Endodermal cell (in vitro differentiated cells): ENCODE measurements around the gene ANKRD40. TPM values are rescaled to one million over a fixed set of nuclear protein-coding genes. Genes with fewer than 3 reads are reported as not detected.

Experiments
- DNase-seq: peaks from one replicate; pipeline ENCODE4 v3.0.0-alpha.2; 2017
- H3K27ac ChIP-seq: 2 replicates; pipeline ENCODE4 v1.5.1; 2013; ENCODE audit warnings: mild to moderate bottlenecking, low read depth, low read length, moderate library complexity
- H3K27me3 ChIP-seq: 2 replicates; pipeline ENCODE4 v1.6.1; 2013; ENCODE audit warnings: mild to moderate bottlenecking, low read length, moderate library complexity; ENCODE audit not compliant: insufficient read depth, control insufficient read depth, poor library complexity, severe bottlenecking
- H3K36me3 ChIP-seq: 2 replicates; pipeline ENCODE4 v1.7.0; 2013; ENCODE audit warnings: mild to moderate bottlenecking, low read length, moderate library complexity; ENCODE audit not compliant: control insufficient read depth, insufficient read depth
- H3K4me1 ChIP-seq: one replicate; pipeline ENCODE4 v1.7.0; 2013; ENCODE audit warnings: low read length; ENCODE audit not compliant: control insufficient read depth, insufficient read depth
- H3K4me3 ChIP-seq: 2 replicates; pipeline ENCODE4 v1.5.1; 2013; ENCODE audit warnings: mild to moderate bottlenecking, low read length, moderate library complexity
- H3K9ac ChIP-seq: 2 replicates; pipeline ENCODE4 v1.6.1; 2013; ENCODE audit warnings: mild to moderate bottlenecking, low read length, moderate library complexity; ENCODE audit not compliant: poor library complexity, severe bottlenecking; ENCODE audit errors: extremely low read depth
- H3K9me3 ChIP-seq: 2 replicates; pipeline ENCODE4 v1.6.1; 2013; ENCODE audit warnings: mild to moderate bottlenecking, low read length, moderate library complexity; ENCODE audit not compliant: control insufficient read depth
- H3K27ac Mint-ChIP-seq: 2 replicates; pipeline ENCODE4 v1.8.0; 2020; ENCODE audit warnings: mixed read lengths
- H3K27me3 Mint-ChIP-seq: 2 replicates; pipeline ENCODE4 v1.8.0; 2021; ENCODE audit warnings: mild to moderate bottlenecking, mixed read lengths; ENCODE audit not compliant: insufficient read depth
- H3K36me3 Mint-ChIP-seq: 2 replicates; pipeline ENCODE4 v1.8.0; 2020; ENCODE audit warnings: low read depth, mixed read lengths
- H3K4me1 Mint-ChIP-seq: 2 replicates; pipeline ENCODE4 v1.8.0; 2020; ENCODE audit warnings: mixed read lengths
- H3K4me3 Mint-ChIP-seq: 2 replicates; pipeline ENCODE4 v1.8.0; 2020; ENCODE audit warnings: mild to moderate bottlenecking, moderate library complexity, mixed read lengths
- H3K9me3 Mint-ChIP-seq: 2 replicates; pipeline ENCODE4 v1.8.0; 2020; ENCODE audit warnings: mild to moderate bottlenecking, mixed read lengths
- CTCF ChIP-seq: fragments of 200-600 bp; sonication (generic); conservative IDR thresholded peaks from 2 replicates; pipeline ENCODE4 v1.5.0; 2021; ENCODE audit warnings: antibody characterized with exemption, mild to moderate bottlenecking
- WGBS, 2 experiments: methylation state at CpG; one replicate each; pipeline versions ENCODE4 v1.1.5 to v1.1.7; 2013; ENCODE audit warnings: missing lambda C conversion rate in 2 of 2, mixed read lengths in 1 of 2; ENCODE audit not compliant: insufficient coverage in 1 of 2, insufficient read length in 1 of 2; 5-methylcytosine and 5-hydroxymethylcytosine counted together
- total RNA-seq, 2 donors: library from RNA; stranded (reverse); fragmentation: NEBNext Ultra II Directional in 1 of 2; extraction: Animal tissue kit (Norgen Biotek cat#: 25700) in 1 of 2; gene quantifications; 2 replicates in 1 of 2; 3 replicates in 1 of 2; pipeline ENCODE4 v1.2.1, GENCODE V29; 2021

ANKRD40 gene
- total RNA-seq, 2 donors from 2014 or later, result 44.9 to 60.3 TPM

- H3K4me1 ChIP-seq, result no peaks in the 10 kb centered on the region
- no peak overlapping the region for H3K4me3 ChIP-seq
- no peak overlapping the region for H3K9ac ChIP-seq
- H3K9me3 ChIP-seq, result no peaks in the 10 kb centered on the region
- Mint-ChIP-seq H3K9me3 (no peaks in the 10 kb centered on the region), H3K36me3 (no peaks in the 10 kb centered on the region), H3K27ac (no peak overlapping the region), H3K27me3 (no peaks in the 10 kb centered on the region), H3K4me3 (no peak overlapping the region), H3K4me1 (peaks cover 19% of the 10 kb centered on the region)
- WGBS, 2 experiments, result 86 to 88% methylated on average over 4 to 5 of the region's 5 CpGs
- peak; percentile 76 for DNase-seq
- no peaks in the 10 kb centered on the region for H3K36me3 ChIP-seq
- H3K27ac ChIP-seq, result no peak overlapping the region
- TF ChIP-seq CTCF, result peak; percentile 50
- no peaks in the 10 kb centered on the region for H3K27me3 ChIP-seq
Observed at GRCh38 chr17:50665838-50666237, 41.9 kb downstream of the ANKRD40 start.

GRCh38 chr17:50664788-50665458 is 42.8 kb downstream of the ANKRD40 start:
- H3K27me3 ChIP-seq, result no peaks in the 10 kb centered on the region
- H3K4me3 ChIP-seq, result no peak overlapping the region
- DNase-seq, result no peak
- Mint-ChIP-seq H3K27me3 (no peaks in the 10 kb centered on the region), H3K27ac (no peak overlapping the region), H3K36me3 (no peaks in the 10 kb centered on the region), H3K9me3 (no peaks in the 10 kb centered on the region), H3K4me1 (peaks cover 24% of the 10 kb centered on the region), H3K4me3 (no peak overlapping the region)
- peaks cover 6% of the 10 kb centered on the region for H3K4me1 ChIP-seq
- TF ChIP-seq CTCF, result no peak
- no peaks in the 10 kb centered on the region for H3K9me3 ChIP-seq
- WGBS, 2 experiments, result 90 to 94% methylated on average over 12 of the region's 12 CpGs
- no peaks in the 10 kb centered on the region for H3K36me3 ChIP-seq
- no peak overlapping the region for H3K9ac ChIP-seq
- H3K27ac ChIP-seq, result no peak overlapping the region

- H3K4me3 Mint-ChIP-seq, result no peak overlapping the region
Observed at GRCh38 chr17:50663812-50664374, 43.8 kb downstream of the ANKRD40 start.

More at GRCh38 chr17:50663812-50664374, 43.8 kb downstream of the ANKRD40 start:
- Mint-ChIP-seq H3K36me3 (no peaks in the 10 kb centered on the region), H3K27ac (no peak overlapping the region), H3K27me3 (no peaks in the 10 kb centered on the region), H3K4me1 (peaks cover 24% of the 10 kb centered on the region), H3K9me3 (no peaks in the 10 kb centered on the region)
- no peak for DNase-seq
- Histone ChIP-seq H3K27me3 (no peaks in the 10 kb centered on the region), H3K36me3 (no peaks in the 10 kb centered on the region), H3K9ac (no peak overlapping the region), H3K27ac (no peak overlapping the region), H3K9me3 (no peaks in the 10 kb centered on the region), H3K4me3 (no peak overlapping the region), H3K4me1 (peaks cover 6% of the 10 kb centered on the region)
- whole genome bisulfite sequencing, 2 experiments, result 90 to 96% methylated on average over 9 to 10 of the region's 10 CpGs
- no peak for TF ChIP-seq CTCF
